Ascending aorta (tissue), 2 donors: Measurements from ENCODE around the gene SEC31A. TPM values are rescaled to one million over a fixed set of nuclear protein-coding genes. Genes with fewer than 3 reads are reported as not detected.
"Not testable (repeated sequence)": the region's sequence is repeated elsewhere in the genome, so short reads cannot be mapped to it uniquely, and the experiment has no call there.

Experiments used
- DNase-seq, 2 donors: peaks; one replicate each; pipeline ENCODE4 v3.0.0-alpha.2; 2019; ENCODE audit warnings: low spot score in 2 of 2
- H3K27ac ChIP-seq, 2 donors: fragments of 200-600 bp; sonication (generic); one replicate each; pipeline ENCODE4 v1.5.1; 2016 to 2017; ENCODE audit warnings: mild to moderate bottlenecking in 1 of 2
- H3K27me3 ChIP-seq: fragments of 200-600 bp; sonication (generic); one replicate; pipeline ENCODE4 v1.5.1; 2017
- H3K36me3 ChIP-seq, 2 donors: fragments of 200-600 bp; sonication (generic); one replicate each; pipeline ENCODE4 v1.5.1; 2016
- H3K4me1 ChIP-seq, 2 donors: fragments of 200-600 bp; sonication (generic); one replicate each; pipeline ENCODE4 v1.5.1; 2016 to 2017; ENCODE audit warnings: mild to moderate bottlenecking in 1 of 2
- H3K4me3 ChIP-seq, 2 donors: fragments of 200-600 bp; sonication (generic); one replicate each; pipeline ENCODE4 v1.5.1; 2016 to 2017; ENCODE audit warnings: mild to moderate bottlenecking in 1 of 2
- H3K9me3 ChIP-seq, 2 donors: fragments of 200-600 bp; sonication (generic); one replicate each; pipeline ENCODE4 v1.5.1; 2016
- intact Hi-C: fragments of 100-400 bp; cut with DNase I; formaldehyde crosslinking; loops from one replicate; pipeline ENCODE4 v1.15.1; 2023
- total RNA-seq: library from RNA; depleted of rRNA; stranded (reverse); fragments of >200 nt; gene quantifications from one replicate; pipeline ENCODE4 v1.1.0, GENCODE V29; 2016
- TF ChIP-seq, protein P1 (sequence below), 3 experiments: fragments of 200-600 bp in 2 of 3; fragments of 450-650 bp in 1 of 3; sonication (generic) in 2 of 3; IDR thresholded peaks; one replicate each; pipeline ENCODE4 v1.5.1; 2016 to 2019; ENCODE audit warnings: antibody characterized with exemption in 3 of 3, mild to moderate bottlenecking in 1 of 3, moderate library complexity in 1 of 3

The SEC31A gene
- total RNA-seq, 1 donor from 2014 or later = 100 TPM

DNA sequence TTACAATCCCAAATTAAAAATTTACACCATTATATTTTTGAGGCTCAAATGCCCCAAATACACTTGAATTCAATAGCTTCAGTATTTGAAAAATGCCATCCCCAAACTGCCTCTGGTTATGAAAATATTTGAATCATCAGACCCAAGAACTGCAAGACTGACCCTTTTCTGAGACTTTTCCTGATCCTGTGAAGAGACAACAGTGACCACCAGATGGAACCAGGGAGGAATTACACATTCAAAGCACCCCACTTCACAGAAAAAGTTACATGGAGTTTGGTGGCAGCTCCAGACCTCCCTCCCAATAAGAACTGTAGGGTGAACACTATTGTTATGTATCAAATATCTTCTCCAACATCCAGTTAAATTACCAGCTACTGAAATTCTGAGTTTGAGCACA is 48.4 kb downstream of the SEC31A start:
- Histone ChIP-seq H3K4me3 (no peak overlapping the region), H3K36me3 (peaks cover 76 to 91% of the 10 kb centered on the region in 2 donors), H3K9me3 (no peaks in the 10 kb centered on the region), H3K27ac (no peak overlapping the region), H3K27me3 (no peaks in the 10 kb centered on the region), H3K4me1 (no peaks in the 10 kb centered on the region)
- intact Hi-C loops = no loop called here
- TF ChIP-seq, protein P1, sequence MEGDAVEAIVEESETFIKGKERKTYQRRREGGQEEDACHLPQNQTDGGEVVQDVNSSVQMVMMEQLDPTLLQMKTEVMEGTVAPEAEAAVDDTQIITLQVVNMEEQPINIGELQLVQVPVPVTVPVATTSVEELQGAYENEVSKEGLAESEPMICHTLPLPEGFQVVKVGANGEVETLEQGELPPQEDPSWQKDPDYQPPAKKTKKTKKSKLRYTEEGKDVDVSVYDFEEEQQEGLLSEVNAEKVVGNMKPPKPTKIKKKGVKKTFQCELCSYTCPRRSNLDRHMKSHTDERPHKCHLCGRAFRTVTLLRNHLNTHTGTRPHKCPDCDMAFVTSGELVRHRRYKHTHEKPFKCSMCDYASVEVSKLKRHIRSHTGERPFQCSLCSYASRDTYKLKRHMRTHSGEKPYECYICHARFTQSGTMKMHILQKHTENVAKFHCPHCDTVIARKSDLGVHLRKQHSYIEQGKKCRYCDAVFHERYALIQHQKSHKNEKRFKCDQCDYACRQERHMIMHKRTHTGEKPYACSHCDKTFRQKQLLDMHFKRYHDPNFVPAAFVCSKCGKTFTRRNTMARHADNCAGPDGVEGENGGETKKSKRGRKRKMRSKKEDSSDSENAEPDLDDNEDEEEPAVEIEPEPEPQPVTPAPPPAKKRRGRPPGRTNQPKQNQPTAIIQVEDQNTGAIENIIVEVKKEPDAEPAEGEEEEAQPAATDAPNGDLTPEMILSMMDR (IDR thresholded peaks at IDR 0.05) = no peak
- no peak for DNase-seq

DNA sequence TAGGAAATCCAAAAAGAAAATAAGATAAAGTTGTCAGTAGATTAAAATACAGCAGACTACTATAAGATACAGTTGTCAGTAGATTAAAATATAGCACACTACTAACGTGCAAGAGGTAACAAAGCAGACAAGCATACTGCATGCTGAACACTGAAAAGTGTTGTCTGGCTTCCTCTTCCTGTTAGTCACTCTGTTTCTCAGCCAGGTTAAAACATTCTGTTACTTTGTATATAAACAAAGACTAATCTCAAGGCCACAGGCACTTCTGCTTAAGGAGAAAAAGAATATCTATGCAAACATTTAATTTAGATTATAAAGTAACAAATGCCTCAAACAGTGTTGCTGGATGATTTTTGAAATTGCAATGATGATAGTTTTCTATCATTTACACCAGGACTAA is 51.3 kb downstream of the SEC31A start:
- intact Hi-C loops = no loop called here
- TF ChIP-seq, protein P1 (IDR thresholded peaks at IDR 0.05) = no peak
- peaks cover 72 to 77% of the 10 kb centered on the region in 2 donors for H3K36me3 ChIP-seq

DNA sequence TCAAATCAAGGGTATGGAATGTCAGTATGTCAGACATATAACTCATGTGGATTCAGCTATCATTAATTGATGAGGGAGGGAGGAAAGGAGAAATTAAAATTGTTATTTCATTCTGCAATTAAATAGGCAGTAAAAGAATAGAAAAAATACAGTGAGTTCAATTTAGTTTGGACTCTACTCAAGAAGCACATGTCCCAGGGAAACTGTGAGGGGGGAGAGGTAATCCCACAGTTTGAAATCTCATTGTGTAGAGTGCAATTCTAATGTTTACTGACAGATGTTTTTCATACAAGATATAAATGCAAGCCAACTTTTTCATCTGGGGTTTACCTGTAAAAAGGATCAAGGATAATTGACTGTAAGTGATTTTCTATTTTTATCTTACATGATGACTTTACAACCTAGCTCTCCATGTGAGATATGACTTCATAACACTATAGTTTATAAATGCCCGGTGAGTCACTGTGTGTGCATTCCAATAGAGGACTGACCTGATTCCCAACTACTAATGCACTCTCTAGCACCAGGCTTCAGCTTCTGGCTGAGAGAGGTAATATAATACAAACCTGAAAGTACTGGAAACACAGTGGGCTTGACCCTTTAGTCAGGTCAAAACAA is 57.1 kb downstream of the SEC31A start:
- Histone ChIP-seq H3K27ac (peak overlapping the region in 1 of 2 donors; percentile 10), H3K4me1 (no peaks in the 10 kb centered on the region), H3K9me3 (no peaks in the 10 kb centered on the region), H3K4me3 (no peak overlapping the region), H3K27me3 (no peaks in the 10 kb centered on the region), H3K36me3 (peaks cover 28 to 56% of the 10 kb centered on the region in 2 donors)
- DNase-seq = no peak
- intact Hi-C loops = no loop called here
- TF ChIP-seq, protein P1 (IDR thresholded peaks at IDR 0.05) = no peak

More for the DNA sequence above, 51.3 kb downstream of the SEC31A start:
- no peak overlapping the region for H3K27ac ChIP-seq
- no peaks in the 10 kb centered on the region for H3K9me3 ChIP-seq
- no peaks in the 10 kb centered on the region for H3K4me1 ChIP-seq
- no peaks in the 10 kb centered on the region for H3K27me3 ChIP-seq
- H3K4me3 ChIP-seq = no peak overlapping the region
- no peak for DNase-seq

DNA sequence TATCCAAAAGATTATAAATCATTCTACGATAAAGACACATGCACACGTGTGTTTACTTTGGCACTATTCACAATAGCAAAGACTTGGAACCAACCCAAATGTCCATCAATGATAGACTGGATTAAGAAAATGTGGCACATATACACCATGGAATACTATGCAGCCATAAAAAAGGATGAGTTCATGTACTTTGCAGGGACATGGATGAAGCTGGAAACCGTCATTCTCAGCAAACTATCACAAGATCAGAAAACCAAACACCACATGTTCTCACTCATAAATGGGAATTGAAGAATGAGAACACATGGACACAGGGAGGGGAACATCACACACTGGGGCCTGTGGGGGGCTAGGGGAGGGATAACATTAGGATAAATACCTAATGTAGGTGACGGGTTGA is 57.9 kb downstream of the SEC31A start:
- H3K4me3 ChIP-seq, DNase-seq, H3K27ac ChIP-seq, H3K9me3 ChIP-seq, intact Hi-C loops, H3K4me1 ChIP-seq, H3K27me3 ChIP-seq: not testable (repeated sequence)
- peaks cover 30 to 56% of the 10 kb centered on the region in 2 donors for H3K36me3 ChIP-seq

DNA sequence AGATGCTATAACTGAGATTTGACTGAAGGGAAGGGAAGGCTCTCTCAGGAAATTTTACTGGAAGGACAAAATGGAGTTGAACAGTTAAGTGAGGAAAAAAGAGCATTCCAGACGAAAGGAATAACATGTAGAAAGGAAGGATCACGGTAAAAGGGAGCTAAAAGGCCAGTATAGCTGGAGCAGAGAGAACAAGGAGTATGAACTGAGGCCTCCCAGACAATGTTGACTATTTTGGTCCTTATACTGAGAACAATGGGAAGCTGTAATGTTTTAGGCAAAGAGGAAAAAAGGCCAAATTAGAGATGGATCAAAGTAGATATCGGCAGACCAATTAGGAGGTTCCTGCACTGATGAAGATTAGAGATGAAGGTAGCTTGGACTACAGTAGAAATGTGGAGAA is 65.5 kb downstream of the SEC31A start:
- H3K4me3 ChIP-seq = no peak overlapping the region
- H3K9me3 ChIP-seq = no peaks in the 10 kb centered on the region
- intact Hi-C loops = loop anchor here (5.0 kb wide), 1 partner anchor 47 kb away; no protein-coding TSS in a partner anchor
- DNase-seq = no peak
- H3K27me3 ChIP-seq = no peaks in the 10 kb centered on the region
- TF ChIP-seq, protein P1 (IDR thresholded peaks at IDR 0.05) = no peak
- no peaks in the 10 kb centered on the region for H3K4me1 ChIP-seq
- H3K27ac ChIP-seq = no peak overlapping the region
- peaks cover 74 to 90% of the 10 kb centered on the region in 2 donors for H3K36me3 ChIP-seq

DNA sequence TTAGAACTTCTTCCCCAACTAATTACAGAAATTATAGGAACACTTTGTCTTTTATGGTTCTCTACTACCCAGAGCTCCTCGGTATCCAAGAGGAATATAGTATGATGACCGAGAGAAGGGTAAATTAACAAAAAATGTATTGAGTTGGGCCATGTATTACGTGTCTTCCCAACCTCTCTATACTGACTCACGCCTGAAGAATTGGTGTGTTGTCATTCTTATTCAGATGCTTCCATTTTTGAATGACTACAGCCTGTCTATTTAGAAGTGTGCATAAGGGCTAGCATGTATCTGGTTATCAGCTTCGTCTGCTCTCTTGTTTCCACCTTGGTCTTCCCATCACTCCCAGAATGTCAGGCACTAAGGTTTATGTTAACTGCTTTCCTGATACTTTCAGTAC is 67.9 kb downstream of the SEC31A start:
- DNase-seq = no peak
- intact Hi-C loops = no loop called here
- TF ChIP-seq, protein P1 (IDR thresholded peaks at IDR 0.05) = no peak
- Histone ChIP-seq H3K9me3 (no peaks in the 10 kb centered on the region), H3K4me1 (no peaks in the 10 kb centered on the region), H3K36me3 (peaks cover 84 to 100% of the 10 kb centered on the region in 2 donors), H3K27me3 (no peaks in the 10 kb centered on the region), H3K4me3 (no peak overlapping the region), H3K27ac (no peak overlapping the region)
